ENCODE results near the gene SMPD3.

- TF ChIP-seq, protein P1, sequence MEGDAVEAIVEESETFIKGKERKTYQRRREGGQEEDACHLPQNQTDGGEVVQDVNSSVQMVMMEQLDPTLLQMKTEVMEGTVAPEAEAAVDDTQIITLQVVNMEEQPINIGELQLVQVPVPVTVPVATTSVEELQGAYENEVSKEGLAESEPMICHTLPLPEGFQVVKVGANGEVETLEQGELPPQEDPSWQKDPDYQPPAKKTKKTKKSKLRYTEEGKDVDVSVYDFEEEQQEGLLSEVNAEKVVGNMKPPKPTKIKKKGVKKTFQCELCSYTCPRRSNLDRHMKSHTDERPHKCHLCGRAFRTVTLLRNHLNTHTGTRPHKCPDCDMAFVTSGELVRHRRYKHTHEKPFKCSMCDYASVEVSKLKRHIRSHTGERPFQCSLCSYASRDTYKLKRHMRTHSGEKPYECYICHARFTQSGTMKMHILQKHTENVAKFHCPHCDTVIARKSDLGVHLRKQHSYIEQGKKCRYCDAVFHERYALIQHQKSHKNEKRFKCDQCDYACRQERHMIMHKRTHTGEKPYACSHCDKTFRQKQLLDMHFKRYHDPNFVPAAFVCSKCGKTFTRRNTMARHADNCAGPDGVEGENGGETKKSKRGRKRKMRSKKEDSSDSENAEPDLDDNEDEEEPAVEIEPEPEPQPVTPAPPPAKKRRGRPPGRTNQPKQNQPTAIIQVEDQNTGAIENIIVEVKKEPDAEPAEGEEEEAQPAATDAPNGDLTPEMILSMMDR (conservative IDR thresholded peaks at IDR 0.05; ENCODE audit: low read length), result no peak
- TF ChIP-seq EZH2phosphoT487 (IDR thresholded peaks at IDR 0.05; ENCODE audit: borderline replicate concordance), result no peak
Observed at GRCh38 chr16:68466174-68466573, 17.9 kb upstream of the SMPD3 start.

All from Loucy (cell line).